Fibroblast of skin of right biceps (primary cell): ENCODE measurements around the gene NIPAL3.

Experiments
- DNase-seq: peaks from one replicate; pipeline ENCODE4 v3.0.0-alpha.2; 2013

The NIPAL3 gene

GRCh38 chr1:24415334-24415909 is at the start of gene NIPAL3:
Gene NIPAL3, plus strand, starts transcription at chr1:24415802. Its CDS starts 3,746 bp downstream, at chr1:24419548.
- DNase-seq = peak; percentile 100

GRCh38 chr1:24366707-24367106 is 48.9 kb upstream of the NIPAL3 start:
- DNase-seq = no peak

GRCh38 chr1:24369199-24369598 is 46.4 kb upstream of the NIPAL3 start:
- no peak for DNase-seq

- DNase-seq = no peak
Measured at GRCh38 chr1:24369801-24370200, 45.8 kb upstream of the NIPAL3 start.

GRCh38 chr1:24373044-24373443 is 42.6 kb upstream of the NIPAL3 start:
- DNase-seq = no peak

GRCh38 chr1:24373710-24374109 is 41.9 kb upstream of the NIPAL3 start:
- no peak for DNase-seq

- DNase-seq = peak; percentile 61
Measured at GRCh38 chr1:24374891-24375786, 40.5 kb upstream of the NIPAL3 start.

GRCh38 chr1:24379733-24380315 is 35.8 kb upstream of the NIPAL3 start:
- DNase-seq = no peak

- no peak for DNase-seq
Measured at GRCh38 chr1:24380508-24380907, 35.1 kb upstream of the NIPAL3 start.

- no peak for DNase-seq
Measured at GRCh38 chr1:24381256-24381655, 34.3 kb upstream of the NIPAL3 start.

GRCh38 chr1:24382165-24382577 is 33.4 kb upstream of the NIPAL3 start:
- no peak for DNase-seq

- DNase-seq = no peak
Measured at GRCh38 chr1:24383381-24383940, 32.1 kb upstream of the NIPAL3 start.

GRCh38 chr1:24384251-24385090 is 31.1 kb upstream of the NIPAL3 start:
- peak; percentile 52 for DNase-seq

GRCh38 chr1:24385160-24385940 is 30.3 kb upstream of the NIPAL3 start:
- DNase-seq = peak; percentile 75

GRCh38 chr1:24386241-24386640 is 29.4 kb upstream of the NIPAL3 start:
- no peak for DNase-seq

GRCh38 chr1:24386931-24387330 is 28.7 kb upstream of the NIPAL3 start:
- DNase-seq = no peak

- DNase-seq = no peak
Measured at GRCh38 chr1:24387636-24388175, 27.9 kb upstream of the NIPAL3 start.

GRCh38 chr1:24388331-24388885 is 27.2 kb upstream of the NIPAL3 start:
- peak; percentile 51 for DNase-seq

GRCh38 chr1:24389231-24389678 is 26.3 kb upstream of the NIPAL3 start:
- no peak for DNase-seq

- peak; percentile 79 for DNase-seq
Measured at GRCh38 chr1:24390924-24391782, 24.4 kb upstream of the NIPAL3 start.
